SU-DHL-6 (cell line): ENCODE measurements around the gene GSTM2.

Experiments
- EZH2phosphoT487 ChIP-seq: fragments of 200-600 bp; sonication (generic), shearing (Covaris generic); conservative IDR thresholded peaks from 2 replicates; pipeline ENCODE4 v1.6.1; 2018; ENCODE audit warnings: mild to moderate bottlenecking, antibody characterized with exemption, low read length, moderate library complexity, mixed read lengths
- TF ChIP-seq, protein P1 (sequence below): fragments of 200-600 bp; sonication (generic); IDR thresholded peaks from one replicate; pipeline ENCODE4 v1.5.1; 2017; ENCODE audit warnings: antibody characterized with exemption, mild to moderate bottlenecking, low read length, moderate library complexity; ENCODE audit not compliant: insufficient read depth, poor library complexity, severe bottlenecking

DNA sequence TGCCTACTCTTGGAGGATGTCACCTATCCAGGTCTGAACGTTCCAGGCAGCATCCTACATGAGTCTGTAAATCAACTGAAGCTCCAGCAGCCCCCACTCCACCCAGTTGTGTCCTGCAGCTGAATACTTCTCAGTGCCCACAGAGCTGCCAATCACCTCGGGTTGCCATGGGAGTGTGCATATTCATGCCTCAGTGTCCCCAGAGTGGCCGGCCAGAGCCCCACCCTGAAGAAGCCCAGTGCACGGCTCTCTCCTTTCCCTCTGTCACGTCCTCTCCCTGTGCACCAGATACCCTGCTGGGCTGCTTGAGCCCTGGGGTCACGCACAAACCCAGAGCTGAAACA, 28.0 kb upstream of the GSTM2 start:
- TF ChIP-seq, protein P1, sequence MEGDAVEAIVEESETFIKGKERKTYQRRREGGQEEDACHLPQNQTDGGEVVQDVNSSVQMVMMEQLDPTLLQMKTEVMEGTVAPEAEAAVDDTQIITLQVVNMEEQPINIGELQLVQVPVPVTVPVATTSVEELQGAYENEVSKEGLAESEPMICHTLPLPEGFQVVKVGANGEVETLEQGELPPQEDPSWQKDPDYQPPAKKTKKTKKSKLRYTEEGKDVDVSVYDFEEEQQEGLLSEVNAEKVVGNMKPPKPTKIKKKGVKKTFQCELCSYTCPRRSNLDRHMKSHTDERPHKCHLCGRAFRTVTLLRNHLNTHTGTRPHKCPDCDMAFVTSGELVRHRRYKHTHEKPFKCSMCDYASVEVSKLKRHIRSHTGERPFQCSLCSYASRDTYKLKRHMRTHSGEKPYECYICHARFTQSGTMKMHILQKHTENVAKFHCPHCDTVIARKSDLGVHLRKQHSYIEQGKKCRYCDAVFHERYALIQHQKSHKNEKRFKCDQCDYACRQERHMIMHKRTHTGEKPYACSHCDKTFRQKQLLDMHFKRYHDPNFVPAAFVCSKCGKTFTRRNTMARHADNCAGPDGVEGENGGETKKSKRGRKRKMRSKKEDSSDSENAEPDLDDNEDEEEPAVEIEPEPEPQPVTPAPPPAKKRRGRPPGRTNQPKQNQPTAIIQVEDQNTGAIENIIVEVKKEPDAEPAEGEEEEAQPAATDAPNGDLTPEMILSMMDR = no peak
- no peak for TF ChIP-seq EZH2phosphoT487
